Osteoblast (primary cell): Measurements from ENCODE around the gene FAM24B. TPM values are rescaled to one million over a fixed set of nuclear protein-coding genes. Genes with fewer than 3 reads are reported as not detected.
A peak's percentile ranks its signal among the peaks of the same experiment; 100 is the strongest.

Source experiments
- DNase-seq: peaks from one replicate; pipeline ENCODE4 v3.0.0; 2011; ENCODE audit warnings: low spot score, mixed read lengths; ENCODE audit not compliant: insufficient read length; ENCODE audit errors: missing footprints
- H2AFZ ChIP-seq: 2 replicates; pipeline ENCODE4 v1.6.0; 2011; ENCODE audit warnings: mild to moderate bottlenecking, low read length
- H3K27ac ChIP-seq: 2 replicates; pipeline ENCODE4 v1.5.1; 2011; ENCODE audit warnings: mild to moderate bottlenecking, low read depth, low read length, moderate library complexity
- H3K27me3 ChIP-seq: 2 replicates; pipeline ENCODE4 v1.6.0; 2012; ENCODE audit warnings: mild to moderate bottlenecking, control low read depth, inconsistent platforms, low read length, moderate library complexity; ENCODE audit not compliant: insufficient read depth
- H3K36me3 ChIP-seq: 2 replicates; pipeline ENCODE4 v1.5.1; 2011; ENCODE audit warnings: mild to moderate bottlenecking, low read length, control low read depth, moderate library complexity; ENCODE audit not compliant: insufficient read depth
- H3K4me1 ChIP-seq: 2 replicates; pipeline ENCODE4 v1.5.1; 2011; ENCODE audit warnings: mild to moderate bottlenecking, low read length, control low read depth, moderate library complexity; ENCODE audit not compliant: insufficient read depth
- H3K4me2 ChIP-seq: 2 replicates; pipeline ENCODE4 v1.6.0; 2011; ENCODE audit warnings: mild to moderate bottlenecking, low read length; ENCODE audit not compliant: insufficient read depth
- H3K4me3 ChIP-seq: fragments of 200-600 bp; sonication (generic); 3 replicates; pipeline ENCODE4 v1.5.1; 2012; ENCODE audit warnings: mild to moderate bottlenecking, low read length, inconsistent platforms; ENCODE audit not compliant: insufficient read depth
- H3K79me2 ChIP-seq: 2 replicates; pipeline ENCODE4 v1.6.0; 2012; ENCODE audit warnings: mild to moderate bottlenecking, low read length, control low read depth, inconsistent platforms; ENCODE audit not compliant: insufficient read depth
- H3K9me3 ChIP-seq: 2 replicates; pipeline ENCODE4 v1.5.1; 2011; ENCODE audit warnings: low read depth, low read length, control low read depth
- H4K20me1 ChIP-seq: 2 replicates; pipeline ENCODE4 v1.6.0; 2012; ENCODE audit warnings: mild to moderate bottlenecking, low read length, control low read depth; ENCODE audit not compliant: insufficient read depth
- CTCF ChIP-seq: IDR thresholded peaks from 2 replicates; pipeline ENCODE4 v1.5.1; 2011; ENCODE audit warnings: mild to moderate bottlenecking, low read depth, low read length, moderate library complexity; ENCODE audit errors: extremely low read depth
- total RNA-seq: library from RNA; depleted of rRNA; stranded (reverse); fragments of >200 nt; gene quantifications from 2 replicates; pipeline ENCODE4 v1.2.3, GENCODE V29; 2012

The FAM24B gene
- total RNA-seq, 1 donor, result 1.8 TPM

GRCh38 chr10:122849900-122850605 is 29.3 kb downstream of the FAM24B start:
- H3K4me3 ChIP-seq, result no peak overlapping the region
- no peak overlapping the region for H3K4me2 ChIP-seq
- H2AFZ ChIP-seq, result no peak overlapping the region
- no peaks in the 10 kb centered on the region for H4K20me1 ChIP-seq
- peaks cover 8% of the 10 kb centered on the region for H3K36me3 ChIP-seq
- no peak for DNase-seq
- H3K9me3 ChIP-seq, result no peaks in the 10 kb centered on the region
- peak overlapping the region; percentile 2 for H3K27ac ChIP-seq
- TF ChIP-seq CTCF, result no peak
- peaks cover 49% of the 10 kb centered on the region for H3K4me1 ChIP-seq
- H3K27me3 ChIP-seq, result no peaks in the 10 kb centered on the region
- H3K79me2 ChIP-seq, result no peaks in the 10 kb centered on the region

DNA sequence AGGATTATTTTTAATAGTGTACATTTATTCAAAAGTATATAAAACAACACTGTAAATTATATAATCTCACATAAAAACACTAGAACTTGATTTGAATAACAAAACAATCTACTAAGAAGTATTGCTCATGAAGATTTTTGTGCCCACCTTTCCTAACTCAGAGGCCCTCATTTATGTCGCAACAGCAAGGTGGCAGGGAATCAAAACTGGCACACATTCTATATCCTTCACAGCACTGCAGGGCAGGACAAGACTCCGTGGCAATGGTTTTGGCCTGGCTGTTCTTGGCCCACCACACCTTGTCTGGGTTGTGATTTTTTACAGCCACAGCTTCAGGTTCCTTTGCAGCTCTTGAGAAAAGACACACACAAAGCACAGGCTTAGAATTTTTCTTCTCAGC is 30.3 kb downstream of the FAM24B start:
- TF ChIP-seq CTCF, result no peak
- Histone ChIP-seq H3K36me3 (peaks cover 8% of the 10 kb centered on the region), H3K27me3 (no peaks in the 10 kb centered on the region), H4K20me1 (no peaks in the 10 kb centered on the region), H3K4me2 (no peak overlapping the region), H2AFZ (no peak overlapping the region), H3K27ac (no peak overlapping the region), H3K79me2 (no peaks in the 10 kb centered on the region), H3K4me1 (peaks cover 40% of the 10 kb centered on the region), H3K4me3 (no peak overlapping the region), H3K9me3 (no peaks in the 10 kb centered on the region)
- no peak for DNase-seq

- Histone ChIP-seq H3K36me3 (peaks cover 8% of the 10 kb centered on the region), H3K27ac (no peak overlapping the region), H4K20me1 (no peaks in the 10 kb centered on the region), H3K9me3 (no peaks in the 10 kb centered on the region), H3K4me2 (no peak overlapping the region), H3K27me3 (no peaks in the 10 kb centered on the region), H2AFZ (no peak overlapping the region), H3K4me3 (no peak overlapping the region), H3K4me1 (peaks cover 29% of the 10 kb centered on the region), H3K79me2 (no peaks in the 10 kb centered on the region)
- no peak for TF ChIP-seq CTCF
- no peak for DNase-seq
Measured at GRCh38 chr10:122847782-122848604, 31.4 kb downstream of the FAM24B start.

DNA sequence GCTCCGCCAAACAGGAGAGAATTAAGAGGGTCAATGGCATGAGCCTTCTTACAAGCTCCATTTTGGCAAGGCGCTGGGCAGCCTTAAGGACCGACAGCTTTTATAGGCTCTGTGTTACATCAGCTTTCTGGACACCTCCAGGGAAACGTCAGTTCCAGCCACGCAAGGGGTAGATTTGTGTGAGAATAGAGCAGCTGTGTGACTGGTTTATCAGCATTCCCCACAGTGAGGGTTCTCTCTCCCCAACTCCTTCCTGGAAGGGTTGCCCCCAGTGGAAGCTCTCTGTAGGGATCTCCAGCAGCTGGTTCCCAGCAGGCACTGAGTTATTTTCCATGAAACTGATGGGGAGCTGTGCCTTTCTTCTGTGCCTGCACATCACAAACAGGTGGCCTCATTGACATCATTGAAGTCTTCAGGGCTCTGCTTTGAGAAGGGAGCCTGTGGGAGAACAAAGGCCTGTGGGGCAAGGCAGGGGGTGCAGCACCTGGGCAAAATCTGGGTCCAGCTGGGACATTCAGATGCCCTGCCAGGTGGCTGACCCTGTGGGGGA is 33.5 kb downstream of the FAM24B start, which contains the start of gene CUZD1:
Gene CUZD1, minus strand, starts transcription at position 75 of the 550 bp plus-strand sequence. Its CDS starts 14 bp downstream, at position 61.
- no peak for TF ChIP-seq CTCF
- no peaks in the 10 kb centered on the region for H4K20me1 ChIP-seq
- H3K4me2 ChIP-seq, result no peak within 1 kb of the TSS
- no peaks in the 10 kb centered on the region for H3K79me2 ChIP-seq
- no peaks in the 10 kb centered on the region for H3K9me3 ChIP-seq
- no peak for DNase-seq
- H3K27ac ChIP-seq, result no peak within 1 kb of the TSS
- no peak within 1 kb of the TSS for H3K4me3 ChIP-seq
- no peak within 1 kb of the TSS for H2AFZ ChIP-seq
- peaks cover 7% of the 10 kb centered on the region for H3K4me1 ChIP-seq
- H3K27me3 ChIP-seq, result no peaks in the 10 kb centered on the region
- peaks cover 8% of the 10 kb centered on the region for H3K36me3 ChIP-seq
